Fibroblast of lung (primary cell): ENCODE results near the gene DENND6B. TPM values are rescaled to one million over a fixed set of nuclear protein-coding genes. Genes with fewer than 3 reads are reported as not detected.

Source experiments
- DNase-seq, 2 donors: peaks; one replicate each; pipeline versions ENCODE4 v3.0.0 to v3.0.0-alpha.2; 2010; ENCODE audit warnings: low read depth in 2 of 2
- H2AFZ ChIP-seq: 2 replicates; pipeline ENCODE4 v1.5.1; 2012; ENCODE audit warnings: low read length, control low read depth, inconsistent platforms
- H3K27ac ChIP-seq: 2 replicates; pipeline ENCODE4 v1.5.1; 2011; ENCODE audit warnings: low read length, control low read depth; ENCODE audit not compliant: insufficient read depth
- H3K27me3 ChIP-seq: 2 replicates; pipeline ENCODE4 v1.5.1; 2011; ENCODE audit warnings: mild to moderate bottlenecking, low read length; ENCODE audit not compliant: control insufficient read depth, insufficient read depth
- H3K36me3 ChIP-seq: 2 replicates; pipeline ENCODE4 v1.5.1; 2011; ENCODE audit warnings: low read length; ENCODE audit not compliant: control insufficient read depth, insufficient read depth
- H3K4me1 ChIP-seq: 2 replicates; pipeline ENCODE4 v1.5.1; 2011; ENCODE audit warnings: low read length; ENCODE audit not compliant: control insufficient read depth, insufficient read depth; ENCODE audit errors: extremely low read depth
- H3K4me2 ChIP-seq: 2 replicates; pipeline ENCODE4 v1.5.1; 2011; ENCODE audit warnings: low read length, control low read depth; ENCODE audit not compliant: insufficient read depth; ENCODE audit errors: extremely low read depth
- H3K4me3 ChIP-seq, 4 experiments: fragments of 200-600 bp in 1 of 4; sonication (generic) in 1 of 4; replicated peaks in 1 of 4; 2 replicates each; pipeline ENCODE4 v1.5.1; 2011 to 2016; ENCODE audit warnings: low read length in 4 of 4, low read depth in 3 of 4, mild to moderate bottlenecking in 3 of 4, control low read depth in 2 of 4, inconsistent platforms in 1 of 4, mixed read lengths in 1 of 4; ENCODE audit not compliant: insufficient read depth in 1 of 4; ENCODE audit errors: control extremely low read depth in 1 of 4
- H3K79me2 ChIP-seq: 2 replicates; pipeline ENCODE4 v1.5.1; 2012; ENCODE audit warnings: mild to moderate bottlenecking, low read length, inconsistent platforms; ENCODE audit not compliant: control insufficient read depth, insufficient read depth
- H3K9ac ChIP-seq: 2 replicates; pipeline ENCODE4 v1.5.1; 2011; ENCODE audit warnings: mild to moderate bottlenecking, low read length, control low read depth; ENCODE audit not compliant: insufficient read depth
- H3K9me3 ChIP-seq: 2 replicates; pipeline ENCODE4 v1.5.1; 2012; ENCODE audit warnings: low read depth, low read length; ENCODE audit not compliant: control insufficient read depth, insufficient read depth
- H4K20me1 ChIP-seq: 2 replicates; pipeline ENCODE4 v1.5.1; 2011; ENCODE audit warnings: low read length; ENCODE audit not compliant: control insufficient read depth, insufficient read depth; ENCODE audit errors: extremely low read depth
- CTCF ChIP-seq, 2 donors: IDR thresholded peaks in 1 of 2; conservative IDR thresholded peaks in 1 of 2; 1 replicate in 1 of 2; 2 replicates in 1 of 2; pipeline ENCODE4 v1.5.1; 2011 to 2012; ENCODE audit warnings: low read length in 2 of 2, control low read depth in 1 of 2, inconsistent platforms in 1 of 2, low read depth in 1 of 2, mild to moderate bottlenecking in 1 of 2
- EZH2 ChIP-seq: IDR thresholded peaks from 2 replicates; pipeline ENCODE4 v1.5.1; 2012; ENCODE audit warnings: low read length, control low read depth, mild to moderate bottlenecking; ENCODE audit errors: missing control alignments
- polyA plus RNA-seq, 2 donors: library from polyadenylated mRNA; depleted of rRNA in 1 of 2; stranded (reverse) in 1 of 2; unstranded in 1 of 2; fragments of >200 nt; gene quantifications; 2 replicates each; pipeline ENCODE4 v1.2.1, GENCODE V29; 2011 to 2012; ENCODE audit warnings: missing spikeins in 1 of 2
- total RNA-seq: library from RNA; depleted of rRNA; stranded (reverse); fragments of >200 nt; gene quantifications from 2 replicates; pipeline ENCODE4 v1.2.1, GENCODE V29; 2014

The DENND6B gene
- total and polyA plus RNA-seq, 2 donors (not counting 1 experiment from before 2014, with no cell fraction given): 1.9 to 2.0 TPM

- Histone ChIP-seq H3K79me2 (peaks cover 4% of the 10 kb centered on the region), H3K9ac (no peak overlapping the region), H3K27me3 (no peaks in the 10 kb centered on the region), H3K4me2 (no peak overlapping the region), H3K4me3 (no peak overlapping the region), H3K36me3 (peaks cover 74% of the 10 kb centered on the region), H3K27ac (no peak overlapping the region), H3K4me1 (peaks cover 5% of the 10 kb centered on the region), H3K9me3 (no peaks in the 10 kb centered on the region), H4K20me1 (no peaks in the 10 kb centered on the region), H2AFZ (no peak overlapping the region)
- TF ChIP-seq CTCF (conservative IDR thresholded peaks at IDR 0.05 in 1 of 2, IDR thresholded peaks at IDR 0.05 in 1 of 2; ENCODE audit: low read depth in 1 of 2, low read length in 2 of 2) (no peak), EZH2 (no peak)
- no peak for DNase-seq
Observed at GRCh38 chr22:50280708-50281383, 46.0 kb downstream of the DENND6B start.

GRCh38 chr22:50280022-50280707 is 46.6 kb downstream of the DENND6B start:
- H2AFZ ChIP-seq: no peak overlapping the region
- H3K9me3 ChIP-seq: no peaks in the 10 kb centered on the region

More at GRCh38 chr22:50280022-50280707, 46.6 kb downstream of the DENND6B start:
- H3K27ac ChIP-seq: no peak overlapping the region
- DNase-seq: no peak
- peaks cover 78% of the 10 kb centered on the region for H3K36me3 ChIP-seq
- H3K4me2 ChIP-seq: no peak overlapping the region
- no peaks in the 10 kb centered on the region for H4K20me1 ChIP-seq
- no peak overlapping the region for H3K9ac ChIP-seq
- peaks cover 5% of the 10 kb centered on the region for H3K4me1 ChIP-seq
- H3K27me3 ChIP-seq: no peaks in the 10 kb centered on the region
- H3K79me2 ChIP-seq: peaks cover 1% of the 10 kb centered on the region
- TF ChIP-seq CTCF (conservative IDR thresholded peaks at IDR 0.05 in 1 of 2, IDR thresholded peaks at IDR 0.05 in 1 of 2; ENCODE audit: low read depth in 1 of 2, low read length in 2 of 2): no peak
- H3K4me3 ChIP-seq: no peak overlapping the region
